GM21526 (cell line): Measurements from ENCODE around the gene CCDC192.

Source experiments
- ATAC-seq: cut with Tn5 transposase; IDR thresholded peaks from one replicate; pipeline ENCODE4 v1.9.1; 2021; ENCODE audit warnings: moderate library complexity; ENCODE audit not compliant: unreplicated experiment, low FRiP score

The CCDC192 gene

DNA sequence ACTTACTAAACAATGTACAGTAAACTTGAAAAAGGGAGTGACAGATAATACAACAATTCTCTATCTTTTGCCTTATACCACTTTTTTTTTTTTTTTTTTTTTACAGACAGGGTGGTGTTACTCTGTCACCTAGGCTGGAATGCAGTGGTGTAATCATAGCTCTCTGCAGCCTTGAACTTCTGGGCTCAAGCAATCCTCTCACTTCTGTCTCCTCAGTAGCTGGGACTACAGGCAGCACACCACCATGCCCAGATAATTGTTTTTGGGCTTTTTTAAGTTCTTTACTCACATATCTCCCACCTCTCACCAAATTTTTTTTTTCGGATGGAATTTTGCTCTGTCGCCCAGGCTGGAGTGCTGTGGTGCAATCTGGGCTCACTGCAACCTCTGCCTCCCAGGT is 208.4 kb downstream of the CCDC192 start:
- ATAC-seq = no peak

DNA sequence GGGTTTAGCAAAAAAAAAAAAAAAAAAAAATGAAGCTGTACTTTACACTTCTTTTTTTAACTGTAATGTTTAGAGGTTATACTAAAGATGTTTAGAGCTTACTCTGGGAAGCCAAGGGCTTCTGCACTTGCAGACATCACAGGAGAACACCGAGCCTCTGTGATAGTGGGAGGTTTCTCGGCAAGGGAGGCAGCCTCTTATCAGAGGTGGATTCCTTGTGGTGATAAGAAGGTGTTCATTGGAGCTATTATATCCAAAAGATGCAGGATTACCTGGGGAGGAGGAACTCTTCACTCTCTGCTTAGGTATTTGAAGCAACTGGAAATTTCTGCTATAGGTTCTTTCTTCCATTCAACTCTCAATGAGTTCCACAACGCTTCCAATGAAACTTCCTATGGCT is 209.2 kb downstream of the CCDC192 start:
- no peak for ATAC-seq

DNA sequence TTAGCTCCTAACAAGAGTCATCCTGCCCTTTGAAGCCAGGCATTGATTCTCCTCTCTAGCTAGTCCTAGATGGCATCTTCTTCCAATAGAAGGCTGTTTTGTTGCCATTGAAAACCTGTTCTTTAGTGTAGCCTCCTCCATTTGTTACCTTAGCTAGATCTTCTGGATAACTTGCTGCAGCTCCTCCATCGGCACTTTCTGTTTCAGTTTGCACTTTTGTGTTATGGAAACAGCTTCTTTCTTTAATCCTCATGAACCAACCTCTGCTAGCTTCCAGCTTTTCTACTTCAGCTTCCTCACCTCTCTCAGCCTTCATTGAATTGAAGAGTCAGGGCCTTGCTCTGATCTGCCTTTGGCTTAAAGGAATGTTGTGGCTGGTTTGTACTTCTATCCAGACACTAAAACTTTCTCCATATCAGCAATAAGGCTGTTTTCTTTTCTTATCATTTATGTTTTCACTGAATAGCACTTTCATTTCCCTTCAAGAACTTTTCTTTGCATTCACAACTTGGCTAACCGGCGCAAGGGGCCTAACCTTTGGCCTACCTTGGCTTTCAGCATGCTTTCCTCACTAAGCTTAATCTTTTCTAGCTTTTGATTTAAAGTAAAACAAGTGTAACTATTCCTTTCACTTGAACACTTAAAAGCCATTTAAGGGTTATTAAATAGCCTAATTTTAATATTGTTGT is 213.8 kb downstream of the CCDC192 start:
- ATAC-seq = no peak

- no peak for ATAC-seq
Measured at GRCh38 chr5:127919006-127919796, 216.0 kb downstream of the CCDC192 start.

DNA sequence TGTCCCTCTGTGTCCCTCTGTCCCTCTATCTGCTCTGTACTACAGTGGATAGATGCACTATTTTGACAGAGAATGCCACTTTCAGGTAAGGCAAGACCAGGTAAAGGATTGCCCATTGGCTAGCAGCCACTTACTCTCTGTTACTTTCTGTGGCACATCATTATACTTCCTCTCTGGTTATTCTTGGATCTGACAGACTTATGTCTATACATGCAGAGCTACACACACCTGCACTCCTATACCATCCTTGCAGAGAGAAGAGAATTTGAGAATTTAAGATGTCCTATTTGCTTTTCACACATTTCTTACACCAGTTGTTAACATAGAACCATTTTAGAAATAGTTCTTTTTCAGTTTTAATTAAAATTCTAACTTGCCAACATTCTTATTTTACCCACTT is 216.6 kb downstream of the CCDC192 start:
- no peak for ATAC-seq

DNA sequence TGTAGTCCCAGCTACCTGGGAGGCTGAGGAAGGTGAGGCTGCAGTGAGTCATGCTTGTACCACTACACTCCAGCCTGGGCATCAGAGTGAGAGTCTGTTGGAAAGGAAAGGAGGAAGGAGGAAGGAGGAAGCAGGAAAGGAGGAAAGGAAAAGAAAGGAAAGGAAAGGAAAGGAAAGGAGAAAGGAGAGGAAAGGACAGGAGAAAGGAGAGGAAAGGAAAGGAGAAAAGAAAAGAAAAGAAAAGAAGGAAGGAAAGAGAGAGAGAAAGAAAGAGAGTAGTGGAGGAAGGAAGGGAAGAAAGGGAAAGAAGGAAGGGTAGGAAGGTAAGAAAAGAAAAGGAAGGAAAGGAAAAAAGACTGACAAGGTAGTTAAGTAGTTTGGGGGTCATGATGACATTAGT is 217.7 kb downstream of the CCDC192 start:
- ATAC-seq = no peak

DNA sequence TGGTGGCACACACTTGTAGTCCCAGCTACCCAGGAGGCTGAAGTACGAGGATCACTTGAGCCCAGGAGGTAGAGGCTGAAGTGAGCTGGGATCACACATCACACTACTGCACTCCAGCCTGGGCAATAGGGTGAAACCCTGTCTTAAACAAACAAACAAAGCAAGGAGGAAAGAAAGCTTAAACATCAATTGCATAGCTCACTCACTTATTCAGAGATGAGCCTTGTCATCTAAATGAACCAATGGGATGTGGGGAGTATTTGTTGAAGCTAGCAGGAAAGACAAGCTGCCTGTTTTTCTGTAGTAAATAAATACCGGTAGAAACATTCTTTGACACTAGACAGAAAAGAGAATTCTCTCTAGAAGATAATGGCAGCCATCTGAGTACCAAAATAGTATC is 219.4 kb downstream of the CCDC192 start:
- ATAC-seq = no peak

DNA sequence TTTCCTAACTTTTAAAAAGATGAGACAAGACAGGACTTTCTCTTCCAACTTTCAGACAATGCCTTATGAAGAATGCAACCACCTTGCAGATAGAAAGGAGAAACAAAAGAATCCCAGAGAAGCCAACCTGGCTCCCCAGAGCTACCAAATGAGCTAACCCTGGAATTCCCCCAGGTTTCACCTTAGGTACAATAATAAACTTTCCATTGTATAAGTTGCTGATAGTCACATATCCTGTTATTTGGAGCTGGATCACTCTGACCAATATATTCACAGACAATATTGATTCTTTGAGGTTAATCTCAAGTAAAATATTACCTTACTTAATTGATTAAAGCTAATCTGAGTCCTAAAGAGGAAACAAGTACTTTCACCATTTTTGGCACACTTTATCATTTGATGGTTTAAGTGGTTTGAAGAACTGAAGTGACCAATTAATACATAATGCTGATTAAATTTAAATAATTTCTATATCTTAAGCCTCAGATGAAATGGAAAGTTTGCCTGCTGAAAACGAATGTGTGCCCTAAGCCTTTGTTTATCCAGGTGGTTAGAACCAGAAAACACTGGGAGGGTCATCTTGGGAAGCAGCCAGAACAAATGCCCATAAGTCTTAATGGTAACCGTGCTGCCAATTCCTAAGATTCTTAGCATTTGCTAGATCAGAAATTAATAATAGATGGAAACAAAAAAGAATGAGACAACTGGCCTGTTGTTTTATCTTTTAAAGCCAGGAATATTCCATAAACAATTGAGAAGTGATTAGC is 220.8 kb downstream of the CCDC192 start:
- no peak for ATAC-seq

DNA sequence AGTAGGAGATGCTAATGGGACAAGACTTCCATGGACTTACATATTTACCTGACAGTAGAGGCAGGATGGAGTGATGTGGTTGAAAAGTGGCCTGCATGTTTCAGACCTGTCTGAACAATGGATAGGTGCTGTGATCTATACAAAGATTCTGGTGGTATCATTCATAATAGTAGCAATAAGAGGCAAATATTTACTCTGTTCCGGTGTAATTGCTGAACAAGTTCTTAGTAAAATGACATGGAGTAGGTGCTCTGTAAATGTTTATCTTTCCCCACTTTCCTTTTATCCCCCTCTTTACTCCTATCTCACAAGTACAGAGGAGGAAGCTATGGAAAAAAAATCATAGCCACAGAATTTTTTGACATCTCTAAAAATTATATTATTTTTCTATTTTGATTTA is 221.4 kb downstream of the CCDC192 start:
- no peak for ATAC-seq

GRCh38 chr5:127925916-127926315 is 222.7 kb downstream of the CCDC192 start:
- no peak for ATAC-seq

DNA sequence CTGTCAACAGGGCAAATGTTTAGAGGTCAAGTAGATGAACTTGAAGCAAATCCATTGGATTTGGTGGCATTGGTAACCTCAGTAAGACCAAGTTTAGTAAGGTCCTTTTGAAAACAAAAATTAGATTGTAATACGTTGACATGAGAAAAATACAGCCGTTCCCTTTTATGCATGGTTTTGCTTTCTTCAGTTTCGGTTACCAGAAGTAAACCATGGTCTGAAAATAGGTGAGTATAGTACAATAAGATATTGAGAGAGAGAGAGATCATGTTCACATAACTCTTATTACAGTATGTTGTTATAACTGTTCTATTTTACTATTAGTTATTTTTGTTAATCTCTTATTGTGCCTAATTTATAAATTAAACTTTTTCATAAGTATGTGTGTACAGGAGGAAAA is 223.8 kb downstream of the CCDC192 start:
- ATAC-seq = no peak

- ATAC-seq = no peak
Measured at GRCh38 chr5:127928053-127928452, 224.9 kb downstream of the CCDC192 start.

DNA sequence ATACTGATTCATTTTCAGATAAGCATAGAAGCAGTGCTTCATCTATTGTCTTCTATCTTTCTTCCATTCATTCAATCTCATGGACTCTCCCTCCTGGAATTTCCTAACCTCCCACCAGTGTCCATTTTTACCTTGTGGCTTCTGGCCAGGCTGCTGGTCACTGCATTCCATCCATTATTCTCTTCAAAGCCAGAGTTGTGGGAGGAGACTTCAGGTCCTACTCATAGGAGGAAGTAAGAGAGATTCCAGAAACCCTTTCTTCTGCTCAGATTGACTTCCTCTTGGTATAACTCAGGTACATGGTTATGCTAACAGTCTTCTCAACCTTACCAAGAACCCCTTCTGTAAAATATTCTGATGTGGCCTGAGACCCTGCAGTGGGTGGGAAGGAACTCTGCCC is 227.1 kb downstream of the CCDC192 start:
- no peak for ATAC-seq

DNA sequence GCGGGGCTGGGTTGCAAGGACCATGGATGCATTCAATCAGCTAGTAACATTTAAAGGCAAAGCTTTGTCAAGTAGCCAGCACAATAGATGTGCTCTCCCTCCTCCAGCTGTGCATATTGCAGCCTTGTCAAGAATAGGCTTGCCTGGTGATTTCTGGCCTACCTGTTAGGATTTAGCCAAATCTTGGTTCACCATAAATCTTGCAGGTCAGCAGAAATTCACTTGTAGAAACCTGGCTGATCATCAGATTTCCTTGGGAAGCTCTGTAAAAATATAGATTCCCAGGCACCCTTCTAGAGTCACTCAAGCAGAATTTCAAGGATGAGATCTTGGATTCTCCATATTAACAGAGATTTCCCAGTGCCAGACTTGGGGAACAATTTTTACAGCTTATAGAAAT is 228.2 kb downstream of the CCDC192 start:
- ATAC-seq = no peak

DNA sequence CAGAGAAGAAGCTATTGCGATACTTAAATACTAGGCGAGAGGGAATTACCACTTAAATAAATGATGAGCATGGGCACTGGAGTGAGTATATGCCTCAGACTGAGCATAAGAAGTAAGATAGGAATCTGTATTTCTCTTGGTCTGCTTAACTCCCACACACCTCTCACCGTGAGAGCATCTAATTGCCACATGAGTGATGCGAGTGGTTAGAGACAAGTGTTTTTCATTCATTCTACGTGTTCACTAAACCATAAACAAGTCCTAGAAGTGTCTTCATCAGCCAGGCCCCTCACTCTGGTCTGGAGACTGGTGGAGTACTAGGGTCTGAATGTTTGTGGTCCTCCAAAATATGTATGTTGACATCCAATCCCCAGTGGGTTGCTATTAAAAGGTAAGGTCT is 230.2 kb downstream of the CCDC192 start:
- ATAC-seq = no peak

GRCh38 chr5:127934791-127935256 is 231.6 kb downstream of the CCDC192 start:
- no peak for ATAC-seq

DNA sequence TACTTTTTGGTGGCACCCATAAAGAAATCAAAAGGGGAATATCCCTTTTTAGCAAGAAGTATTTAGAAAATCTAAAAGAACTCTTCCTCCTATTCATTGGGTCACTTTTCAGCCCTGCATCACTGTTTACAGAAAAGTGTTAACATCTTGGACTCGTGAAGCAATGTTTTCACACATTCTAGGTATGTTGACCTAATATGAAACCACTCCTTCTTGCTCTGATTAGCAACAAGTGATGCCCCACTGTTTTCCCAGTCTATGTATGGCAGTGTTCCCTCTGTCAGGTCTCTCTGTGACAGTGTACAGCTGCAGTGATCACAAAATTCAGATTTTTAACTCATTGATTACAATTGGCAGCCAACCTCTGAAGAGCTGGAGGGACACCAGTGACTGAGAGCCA is 232.2 kb downstream of the CCDC192 start:
- no peak for ATAC-seq

DNA sequence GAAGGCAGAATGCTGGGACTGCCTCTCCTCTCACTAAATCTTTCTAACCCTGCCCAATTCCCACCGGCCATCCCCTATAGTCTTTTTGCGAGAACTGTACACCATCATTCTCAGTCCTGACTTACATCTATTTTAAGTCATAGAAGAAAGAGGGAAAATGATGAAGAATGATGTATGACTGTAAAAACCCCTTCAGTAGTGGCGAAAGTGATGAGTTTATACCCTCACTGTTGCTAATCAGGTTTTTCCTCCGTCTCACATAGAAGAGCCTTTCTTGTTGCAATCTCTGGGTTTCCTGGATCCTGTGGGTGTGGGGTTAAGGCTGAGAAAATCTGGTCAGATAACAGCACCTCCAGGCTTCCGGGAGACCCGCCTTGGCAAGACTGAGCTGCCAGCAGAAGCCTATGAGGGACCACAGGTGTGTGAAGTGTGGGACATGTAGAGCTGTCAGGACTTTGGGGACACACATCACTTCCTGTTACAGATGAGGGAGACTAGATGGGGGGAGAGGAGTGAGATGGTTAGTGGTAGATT is 233.3 kb downstream of the CCDC192 start:
- no peak for ATAC-seq

DNA sequence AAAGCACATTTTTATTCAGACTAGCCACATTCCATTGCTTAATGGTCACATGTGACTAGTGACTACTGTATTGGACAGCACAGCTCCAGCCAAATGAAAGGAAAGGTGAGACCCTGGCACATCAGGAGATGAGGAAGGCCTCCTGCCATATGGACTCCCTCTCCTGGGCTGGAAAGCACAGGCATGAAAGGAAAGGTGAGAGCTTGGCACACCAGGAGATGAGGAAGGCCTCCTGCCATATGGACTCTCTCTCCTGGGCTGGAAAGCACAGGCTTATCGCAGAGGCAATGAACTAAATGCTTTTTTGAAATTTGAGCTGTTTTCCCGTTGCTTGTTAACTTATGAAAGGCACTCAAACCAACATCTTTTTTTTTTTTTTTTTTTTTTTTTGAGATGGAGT is 235.6 kb downstream of the CCDC192 start:
- ATAC-seq = no peak

DNA sequence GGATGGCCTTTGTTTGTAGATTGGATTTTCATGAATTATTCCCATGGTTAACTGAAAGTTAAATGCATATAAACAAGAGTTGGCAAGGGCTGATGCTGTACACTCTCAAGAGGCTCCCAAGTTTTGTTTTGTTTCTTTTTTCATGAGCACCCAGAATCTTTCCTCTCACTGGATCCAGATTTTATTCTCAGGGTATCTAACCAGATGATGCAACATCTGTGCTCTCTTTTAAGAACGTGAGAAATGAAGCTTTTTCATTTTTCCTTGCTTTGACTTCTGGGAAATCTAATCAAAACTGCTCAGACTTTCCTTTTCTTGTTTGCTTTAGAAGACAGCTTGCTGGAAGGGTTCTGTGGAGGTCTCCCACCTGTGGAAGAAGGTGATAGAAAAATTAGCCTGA is 237.7 kb downstream of the CCDC192 start:
- no peak for ATAC-seq

GRCh38 chr5:127941646-127942045 is 238.5 kb downstream of the CCDC192 start:
- no peak for ATAC-seq
